Subcutaneous abdominal adipose tissue (tissue), 5 donors: ENCODE data around the gene FMO4.

Experiments used
- H3K27ac ChIP-seq: one replicate; pipeline ENCODE4 v1.7.0; 2013; ENCODE audit warnings: low read depth, mild to moderate bottlenecking, inconsistent platforms, low read length, moderate library complexity
- H3K27me3 ChIP-seq, 5 donors: one replicate each; pipeline ENCODE4 v1.7.0; 2013; ENCODE audit warnings: low read length in 5 of 5, inconsistent platforms in 1 of 5; ENCODE audit not compliant: control insufficient read depth in 5 of 5, insufficient read depth in 4 of 5
- H3K36me3 ChIP-seq, 5 donors: one replicate each; pipeline ENCODE4 v1.7.0; 2013; ENCODE audit warnings: low read length in 5 of 5; ENCODE audit not compliant: control insufficient read depth in 5 of 5, insufficient read depth in 5 of 5
- H3K4me1 ChIP-seq, 5 donors: one replicate each; pipeline ENCODE4 v1.7.0; 2013; ENCODE audit warnings: low read length in 5 of 5, mild to moderate bottlenecking in 3 of 5, moderate library complexity in 1 of 5; ENCODE audit not compliant: control insufficient read depth in 5 of 5, insufficient read depth in 5 of 5
- H3K4me3 ChIP-seq, 5 donors: one replicate each; pipeline ENCODE4 v1.7.0; 2013; ENCODE audit warnings: low read length in 5 of 5, low read depth in 1 of 5
- H3K9ac ChIP-seq, 5 donors: one replicate each; pipeline ENCODE4 v1.7.0; 2013; ENCODE audit warnings: low read length in 5 of 5, mild to moderate bottlenecking in 4 of 5, moderate library complexity in 3 of 5
- H3K9me3 ChIP-seq, 5 donors: one replicate each; pipeline ENCODE4 v1.7.0; 2013; ENCODE audit warnings: low read length in 5 of 5; ENCODE audit not compliant: control insufficient read depth in 5 of 5
- donor health status: healthy.
- donor health status: healthy.
- donor health status: healthy.
- donor health status: healthy.
- donor health status: healthy.

The FMO4 gene, protein sequence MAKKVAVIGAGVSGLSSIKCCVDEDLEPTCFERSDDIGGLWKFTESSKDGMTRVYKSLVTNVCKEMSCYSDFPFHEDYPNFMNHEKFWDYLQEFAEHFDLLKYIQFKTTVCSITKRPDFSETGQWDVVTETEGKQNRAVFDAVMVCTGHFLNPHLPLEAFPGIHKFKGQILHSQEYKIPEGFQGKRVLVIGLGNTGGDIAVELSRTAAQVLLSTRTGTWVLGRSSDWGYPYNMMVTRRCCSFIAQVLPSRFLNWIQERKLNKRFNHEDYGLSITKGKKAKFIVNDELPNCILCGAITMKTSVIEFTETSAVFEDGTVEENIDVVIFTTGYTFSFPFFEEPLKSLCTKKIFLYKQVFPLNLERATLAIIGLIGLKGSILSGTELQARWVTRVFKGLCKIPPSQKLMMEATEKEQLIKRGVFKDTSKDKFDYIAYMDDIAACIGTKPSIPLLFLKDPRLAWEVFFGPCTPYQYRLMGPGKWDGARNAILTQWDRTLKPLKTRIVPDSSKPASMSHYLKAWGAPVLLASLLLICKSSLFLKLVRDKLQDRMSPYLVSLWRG

GRCh38 chr1:171313835-171314320 is at the start of gene FMO4:
TSS of gene FMO4 (plus strand) at chr1:171314183. CDS start at chr1:171319826, 5,643 bp downstream.
- H3K27ac ChIP-seq: peak within 1 kb of the TSS; percentile 38
- H3K36me3 ChIP-seq: peaks cover 0 to 3% (median 0%) of the 10 kb centered on the region in 5 donors
- peak within 1 kb of the TSS; percentile 26 to 67 (median 55) for H3K4me3 ChIP-seq
- no peaks in the 10 kb centered on the region for H3K27me3 ChIP-seq
- peaks cover 0 to 2% (median 0%) of the 10 kb centered on the region in 5 donors for H3K9me3 ChIP-seq
- peak within 1 kb of the TSS in 4 of 5 donors; percentile 25 to 73 (median 58) for H3K9ac ChIP-seq
- H3K4me1 ChIP-seq: peaks cover 0 to 18% (median 15%) of the 10 kb centered on the region in 5 donors

DNA sequence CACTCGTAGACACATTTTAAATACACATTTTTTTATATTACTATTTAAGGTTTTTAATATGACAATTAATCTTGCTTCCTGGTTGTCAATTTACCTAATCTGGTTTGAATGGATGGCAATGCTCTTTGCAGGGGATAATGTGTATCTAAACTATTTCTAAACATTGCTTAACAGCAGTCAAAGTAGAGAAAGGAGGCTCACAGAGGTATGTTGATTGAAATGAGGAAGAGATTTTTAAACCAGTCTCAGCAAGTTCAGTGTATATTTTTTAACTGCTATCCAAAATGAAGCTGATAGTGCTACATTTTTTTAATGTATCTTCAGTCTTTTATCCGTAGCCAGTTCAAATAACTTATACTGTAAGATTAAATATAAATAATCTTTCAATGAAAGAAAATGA is 48.3 kb upstream of the FMO4 start:
- Histone ChIP-seq H3K4me1 (no peaks in the 10 kb centered on the region), H3K9ac (no peak overlapping the region), H3K9me3 (no peaks in the 10 kb centered on the region), H3K27me3 (no peaks in the 10 kb centered on the region), H3K36me3 (no peaks in the 10 kb centered on the region), H3K4me3 (no peak overlapping the region), H3K27ac (no peak overlapping the region)

DNA sequence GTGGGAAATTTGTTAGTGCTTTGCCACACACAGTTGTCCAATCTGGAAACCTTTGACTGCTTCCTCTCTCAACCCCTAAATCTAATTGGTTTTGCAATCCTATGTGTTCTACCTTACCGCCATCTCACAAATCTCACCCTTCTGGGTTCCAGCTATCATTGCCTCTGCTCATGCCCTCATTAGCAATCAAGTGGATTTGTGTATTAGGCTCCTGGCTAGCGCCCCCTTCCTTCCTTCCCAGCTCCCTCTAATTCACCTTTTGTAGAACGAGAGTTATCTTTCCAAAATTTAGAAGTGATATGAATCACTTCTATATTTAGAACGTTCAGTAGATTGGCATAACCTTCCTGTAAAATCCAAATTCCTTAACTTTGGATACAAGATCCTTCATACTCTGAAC is 47.1 kb upstream of the FMO4 start:
- Histone ChIP-seq H3K9me3 (no peaks in the 10 kb centered on the region), H3K4me1 (no peaks in the 10 kb centered on the region), H3K4me3 (no peak overlapping the region), H3K27ac (no peak overlapping the region), H3K36me3 (no peaks in the 10 kb centered on the region), H3K27me3 (no peaks in the 10 kb centered on the region), H3K9ac (no peak overlapping the region)

DNA sequence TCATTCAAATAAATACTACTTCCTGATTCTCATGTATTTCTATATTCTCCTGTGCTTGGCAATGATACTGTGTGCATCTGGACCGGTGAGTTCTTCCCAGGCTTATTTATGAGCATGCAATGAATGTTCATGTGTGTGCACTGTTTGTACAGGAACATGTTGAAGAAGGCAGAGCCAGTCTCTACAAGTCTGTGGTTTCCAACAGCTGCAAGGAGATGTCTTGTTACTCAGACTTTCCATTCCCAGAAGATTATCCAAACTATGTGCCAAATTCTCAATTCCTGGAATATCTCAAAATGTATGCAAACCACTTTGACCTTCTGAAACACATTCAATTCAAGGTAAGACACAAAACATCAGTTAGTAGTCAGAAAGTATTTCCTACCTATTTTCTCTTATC is 46.6 kb upstream of the FMO4 start:
- no peak overlapping the region for H3K27ac ChIP-seq
- no peaks in the 10 kb centered on the region for H3K9me3 ChIP-seq
- H3K9ac ChIP-seq: no peak overlapping the region
- no peak overlapping the region for H3K4me3 ChIP-seq
- no peaks in the 10 kb centered on the region for H3K4me1 ChIP-seq
- no peaks in the 10 kb centered on the region for H3K27me3 ChIP-seq
- H3K36me3 ChIP-seq: no peaks in the 10 kb centered on the region

DNA sequence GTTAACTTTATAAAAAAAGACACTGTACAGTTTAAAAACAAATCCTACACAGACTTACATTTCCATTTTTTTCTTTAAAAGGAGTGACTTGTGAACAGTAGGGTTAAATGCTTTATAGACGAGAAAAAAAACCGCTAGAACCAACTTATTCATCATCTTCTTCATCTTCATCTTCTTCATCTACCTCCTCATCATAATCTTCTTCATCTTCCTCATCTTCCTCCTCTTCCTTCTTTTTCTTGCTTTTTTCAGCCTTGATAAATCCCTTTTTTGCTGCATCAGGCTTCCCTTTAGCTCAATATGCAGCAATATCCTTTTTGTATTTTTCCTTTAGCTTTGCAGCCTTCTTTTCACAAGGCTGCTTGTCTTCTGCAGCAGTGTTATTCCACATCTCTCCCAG is 43.2 kb upstream of the FMO4 start:
- H3K27ac ChIP-seq: no peak overlapping the region
- no peak overlapping the region for H3K9ac ChIP-seq
- no peaks in the 10 kb centered on the region for H3K36me3 ChIP-seq
- no peaks in the 10 kb centered on the region for H3K4me1 ChIP-seq
- H3K9me3 ChIP-seq: no peaks in the 10 kb centered on the region
- H3K27me3 ChIP-seq: no peaks in the 10 kb centered on the region
- H3K4me3 ChIP-seq: no peak overlapping the region

- H3K9ac ChIP-seq: no peak overlapping the region
- H3K27me3 ChIP-seq: no peaks in the 10 kb centered on the region
- no peaks in the 10 kb centered on the region for H3K4me1 ChIP-seq
Measured at GRCh38 chr1:171277534-171277933, 36.4 kb upstream of the FMO4 start.

DNA sequence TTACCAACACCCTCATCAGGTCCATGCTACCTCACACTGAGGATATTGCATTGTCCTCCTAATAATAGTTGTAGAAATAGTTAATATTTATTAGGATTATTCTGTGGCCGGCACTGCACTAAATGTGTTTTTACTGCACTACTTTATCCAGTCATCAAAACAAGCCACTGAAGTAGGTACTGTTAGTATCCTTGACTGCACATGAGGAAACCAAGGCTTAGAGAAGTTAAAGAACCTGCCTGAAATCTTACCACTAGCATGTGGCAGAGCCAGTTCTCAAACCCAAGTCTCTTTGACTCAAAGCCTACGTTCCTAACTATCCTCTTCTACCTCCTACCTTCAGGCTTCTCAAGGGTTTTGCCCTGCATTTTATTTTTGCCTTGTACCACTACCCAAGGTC is 34.7 kb upstream of the FMO4 start:
- Histone ChIP-seq H3K36me3 (no peaks in the 10 kb centered on the region), H3K27ac (no peak overlapping the region), H3K9me3 (no peaks in the 10 kb centered on the region), H3K4me3 (no peak overlapping the region), H3K9ac (no peak overlapping the region), H3K27me3 (no peaks in the 10 kb centered on the region), H3K4me1 (no peaks in the 10 kb centered on the region)

More at GRCh38 chr1:171277534-171277933, 36.4 kb upstream of the FMO4 start:
- Histone ChIP-seq H3K36me3 (no peaks in the 10 kb centered on the region), H3K9me3 (no peaks in the 10 kb centered on the region), H3K4me3 (no peak overlapping the region), H3K27ac (no peak overlapping the region)

DNA sequence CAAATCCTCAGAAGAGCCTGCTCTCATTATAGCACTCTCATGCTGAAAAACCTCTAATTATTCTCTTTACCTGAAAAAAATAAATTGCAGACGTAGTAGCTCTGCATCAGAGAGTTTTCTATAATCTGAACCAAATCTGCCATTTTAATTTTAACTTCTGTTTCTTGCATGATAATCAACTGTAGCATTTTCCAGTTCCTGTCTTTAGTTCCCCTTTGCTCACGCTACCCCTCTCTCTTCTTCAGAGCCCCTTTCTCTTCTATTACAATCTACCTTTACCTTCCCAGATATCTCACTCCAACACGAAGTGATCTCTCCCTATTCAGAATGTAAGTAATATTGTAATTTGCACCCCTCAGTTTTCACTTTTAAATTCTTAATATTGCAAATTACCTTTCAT is 34.3 kb upstream of the FMO4 start:
- no peak overlapping the region for H3K9ac ChIP-seq

DNA sequence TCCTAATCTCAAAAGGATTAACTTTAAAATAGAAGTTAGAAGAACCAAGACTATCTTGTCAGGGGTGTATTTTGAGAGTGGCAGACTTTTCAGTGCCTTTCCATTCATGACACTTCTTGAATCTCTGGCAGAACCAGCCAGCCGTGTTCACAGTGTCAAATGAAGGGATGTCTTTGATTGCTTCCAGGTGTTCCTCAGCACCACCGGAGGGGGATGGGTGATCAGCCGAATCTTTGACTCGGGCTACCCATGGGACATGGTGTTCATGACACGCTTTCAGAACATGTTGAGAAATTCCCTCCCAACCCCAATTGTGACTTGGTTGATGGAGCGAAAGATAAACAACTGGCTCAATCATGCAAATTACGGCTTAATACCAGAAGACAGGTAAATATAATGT is 33.4 kb upstream of the FMO4 start:
- no peaks in the 10 kb centered on the region for H3K4me1 ChIP-seq
- no peak overlapping the region for H3K4me3 ChIP-seq
- H3K9me3 ChIP-seq: no peaks in the 10 kb centered on the region
- H3K9ac ChIP-seq: no peak overlapping the region
- no peaks in the 10 kb centered on the region for H3K27me3 ChIP-seq
- H3K36me3 ChIP-seq: no peaks in the 10 kb centered on the region
- H3K27ac ChIP-seq: no peak overlapping the region

More for the DNA sequence above, 34.3 kb upstream of the FMO4 start:
- Histone ChIP-seq H3K4me1 (no peaks in the 10 kb centered on the region), H3K36me3 (no peaks in the 10 kb centered on the region), H3K27me3 (no peaks in the 10 kb centered on the region), H3K4me3 (no peak overlapping the region), H3K27ac (no peak overlapping the region), H3K9me3 (no peaks in the 10 kb centered on the region)

- H3K4me3 ChIP-seq: no peak overlapping the region
- H3K27ac ChIP-seq: no peak overlapping the region
- H3K9me3 ChIP-seq: no peaks in the 10 kb centered on the region
- no peaks in the 10 kb centered on the region for H3K27me3 ChIP-seq
- H3K4me1 ChIP-seq: no peaks in the 10 kb centered on the region
- H3K9ac ChIP-seq: no peak overlapping the region
- H3K36me3 ChIP-seq: no peaks in the 10 kb centered on the region
Measured at GRCh38 chr1:171286032-171286705, 27.8 kb upstream of the FMO4 start.
